Skeletal muscle cell (primary cell): ENCODE results near the gene ADRB1.

Experiments
- DNase-seq: peaks from one replicate; pipeline ENCODE4 v3.0.0-alpha.2; 2010; ENCODE audit warnings: low read depth
- H3K4me3 ChIP-seq: 2 replicates; pipeline ENCODE4 v1.5.1; 2011; ENCODE audit warnings: low read depth, mild to moderate bottlenecking, control low read depth, low read length, moderate library complexity

ADRB1 gene

DNA sequence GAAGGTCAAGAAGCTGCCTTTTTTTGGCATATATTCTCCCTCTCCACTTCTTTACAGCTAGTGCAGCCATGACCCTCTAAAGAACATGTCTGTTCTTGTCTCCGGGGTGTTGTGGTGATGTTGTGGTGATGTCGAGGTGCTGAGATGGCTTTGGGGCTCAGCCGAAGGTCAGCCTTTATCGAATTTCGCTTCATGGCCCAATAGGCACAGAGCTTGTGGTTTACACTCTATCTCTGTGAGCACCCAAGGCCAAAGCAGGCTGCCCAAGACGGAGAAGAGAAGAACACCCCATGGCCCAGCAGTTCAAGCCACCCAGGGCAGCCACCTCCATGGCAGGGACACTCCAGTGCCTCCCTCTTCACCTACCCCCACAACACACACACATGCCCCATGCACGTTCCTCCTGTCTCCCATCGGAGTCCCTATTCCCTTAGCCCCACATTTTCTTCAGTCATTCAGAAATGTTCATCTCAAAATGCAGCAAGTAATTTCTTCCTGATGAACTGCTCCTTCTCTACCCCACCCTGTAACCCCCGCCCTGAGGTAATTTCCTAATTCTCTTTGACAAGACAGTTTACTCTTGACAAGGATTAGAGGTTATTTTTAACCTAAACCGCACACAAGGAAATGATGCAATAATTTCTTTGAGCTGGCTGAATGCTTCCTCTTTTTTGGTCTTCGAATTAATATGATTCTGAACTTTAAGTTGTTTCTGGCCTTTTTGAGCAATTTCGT lies 18.6 kb upstream of the ADRB1 start:
- no peak overlapping the region for H3K4me3 ChIP-seq
- DNase-seq = peak; percentile 31

GRCh38 chr10:114025611-114026130 lies 18.0 kb upstream of the ADRB1 start:
- no peak overlapping the region for H3K4me3 ChIP-seq

GRCh38 chr10:114026189-114027040 lies 17.3 kb upstream of the ADRB1 start:
- DNase-seq = peak; percentile 41
- no peak overlapping the region for H3K4me3 ChIP-seq

More at GRCh38 chr10:114025611-114026130, 18.0 kb upstream of the ADRB1 start:
- DNase-seq = no peak

DNA sequence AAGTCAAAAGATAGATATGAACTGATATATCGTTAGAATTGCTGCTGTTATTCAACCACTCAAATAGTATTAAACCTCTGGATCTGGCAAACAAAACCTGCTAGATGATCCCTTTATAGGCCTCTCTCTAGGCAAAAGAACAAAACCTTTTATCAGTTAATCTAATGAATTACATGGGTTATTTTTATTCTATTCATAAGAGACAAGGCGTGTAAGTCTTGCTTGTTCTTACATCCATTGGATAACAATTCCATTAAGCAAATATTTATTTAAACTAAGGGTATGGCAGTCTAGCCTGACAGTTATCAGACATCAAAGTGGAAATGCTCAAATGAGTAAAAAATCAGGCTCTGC lies 16.6 kb upstream of the ADRB1 start:
- no peak for DNase-seq
- no peak overlapping the region for H3K4me3 ChIP-seq

DNA sequence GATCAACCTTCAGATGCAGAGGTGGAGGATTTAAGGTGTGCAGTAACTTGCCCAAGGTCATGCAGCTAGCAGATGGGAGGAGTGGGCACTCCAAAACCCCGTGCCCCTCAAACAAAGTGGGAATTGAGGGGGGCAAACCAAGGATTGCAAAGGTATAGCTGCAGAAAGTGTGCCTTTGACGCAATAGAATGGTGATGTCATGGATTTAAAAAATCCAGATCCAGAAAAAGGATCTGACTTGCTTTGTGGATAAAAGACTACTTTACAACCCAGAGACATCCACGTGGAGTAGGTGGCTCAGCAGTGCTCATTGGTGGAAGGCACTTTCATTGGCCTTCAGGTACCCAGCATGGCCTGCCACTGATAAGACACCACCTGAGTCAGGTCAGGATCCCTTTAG lies 15.7 kb upstream of the ADRB1 start:
- DNase-seq = no peak

DNA sequence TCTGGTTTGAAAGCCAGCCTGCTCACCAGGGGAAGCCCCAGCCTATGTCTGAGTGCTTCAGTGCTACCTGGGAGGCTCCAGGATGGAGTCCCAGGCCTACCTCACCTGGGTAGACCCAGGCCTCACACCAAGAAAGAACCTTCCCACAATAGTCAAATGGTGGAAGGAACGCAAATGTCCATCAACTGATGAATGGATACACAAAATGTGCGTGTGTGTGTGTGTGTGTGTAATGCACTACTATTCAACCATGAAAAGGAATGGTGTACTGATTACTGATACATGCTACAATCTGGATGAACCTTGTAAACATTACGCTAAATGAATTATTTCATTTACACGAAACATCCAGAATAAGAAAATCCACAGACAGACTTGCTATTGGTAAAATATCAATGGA lies 15.2 kb upstream of the ADRB1 start:
- no peak overlapping the region for H3K4me3 ChIP-seq

More for the DNA sequence above, 15.7 kb upstream of the ADRB1 start:
- H3K4me3 ChIP-seq = no peak overlapping the region

DNA sequence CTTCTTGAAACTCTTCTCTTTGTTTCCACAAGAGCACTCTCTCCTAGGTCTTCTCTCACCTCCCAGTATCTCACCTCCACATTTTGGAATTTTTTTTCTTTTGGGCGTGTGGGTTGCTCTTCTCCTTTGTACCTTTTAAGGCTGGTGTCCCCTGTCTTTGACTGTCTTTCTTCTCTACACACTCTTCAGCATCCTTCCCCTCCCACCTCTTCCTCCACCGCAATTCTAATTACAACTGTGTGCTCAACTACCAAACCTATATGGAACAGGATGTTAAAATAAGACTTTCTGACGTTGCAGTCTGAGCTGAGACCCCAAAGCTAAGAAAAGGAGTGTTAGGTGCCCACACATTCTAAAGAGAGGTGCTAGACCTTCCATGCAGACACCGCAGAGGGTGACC lies 14.0 kb upstream of the ADRB1 start:
- H3K4me3 ChIP-seq = no peak overlapping the region
- no peak for DNase-seq

More for the DNA sequence above, 15.2 kb upstream of the ADRB1 start:
- no peak for DNase-seq

DNA sequence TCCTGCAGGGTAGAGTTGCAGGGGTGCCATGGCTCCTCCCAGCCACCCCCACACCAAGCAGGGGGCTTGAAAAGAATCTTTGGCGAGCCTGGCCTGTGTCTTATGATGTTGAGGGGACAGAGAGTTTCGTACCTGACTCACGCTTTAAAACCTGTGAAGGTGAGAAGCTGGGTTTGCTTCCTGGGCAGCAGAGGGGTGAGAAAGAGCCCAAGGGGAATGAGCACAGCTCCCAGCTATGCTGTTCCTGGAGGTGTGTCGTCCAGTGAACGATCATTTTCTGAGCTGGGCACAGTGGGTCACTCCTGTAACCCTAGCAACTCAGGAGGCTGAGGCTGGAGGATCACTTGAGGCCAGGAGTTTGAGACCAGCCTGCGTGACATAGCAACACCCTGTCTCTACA lies 13.5 kb upstream of the ADRB1 start:
- DNase-seq = no peak
- no peak overlapping the region for H3K4me3 ChIP-seq

- no peak overlapping the region for H3K4me3 ChIP-seq
- DNase-seq = no peak
These were observed 12.3 kb upstream of the ADRB1 start for GRCh38 chr10:114031073-114031972.

DNA sequence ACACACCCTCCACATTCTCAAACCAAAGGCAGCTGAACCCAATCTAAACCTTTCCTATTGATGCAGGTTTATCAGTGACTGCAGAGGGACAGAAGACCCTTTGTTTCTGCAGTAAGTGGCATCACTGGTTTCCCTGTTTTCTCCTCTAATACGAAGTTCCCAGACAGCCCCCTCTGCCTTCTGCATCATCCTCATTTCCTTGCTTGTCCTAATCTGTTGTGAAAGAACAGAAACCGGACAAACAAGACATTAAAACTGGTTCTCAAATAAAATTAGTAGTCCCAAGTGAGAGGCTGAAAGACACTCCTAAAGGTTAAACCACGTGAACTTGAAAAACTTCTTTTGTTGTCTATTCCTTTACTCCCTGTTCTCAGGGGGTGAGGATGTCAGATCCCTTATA lies 10.1 kb upstream of the ADRB1 start:
- DNase-seq = no peak
- no peak overlapping the region for H3K4me3 ChIP-seq

- DNase-seq = no peak
- no peak overlapping the region for H3K4me3 ChIP-seq
These were observed 8.6 kb upstream of the ADRB1 start for GRCh38 chr10:114034923-114035645.

DNA sequence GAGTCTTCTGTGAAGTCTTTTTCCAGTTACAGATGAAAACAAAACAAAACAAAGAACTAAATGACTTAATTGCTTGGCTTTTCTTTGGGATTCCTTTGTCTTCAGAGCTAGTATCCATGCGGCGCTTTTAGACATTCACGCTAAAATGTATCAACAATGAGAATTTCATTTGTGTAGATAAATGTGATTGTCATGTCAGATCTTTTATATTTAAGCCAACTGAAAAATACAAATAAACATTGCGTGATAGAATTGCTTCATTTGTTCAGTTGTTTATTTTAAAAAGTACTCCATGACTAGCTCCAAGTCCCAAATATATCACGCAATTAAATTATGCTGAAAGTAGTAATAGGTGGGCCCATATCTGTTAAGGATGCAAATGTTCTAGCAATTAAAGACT lies 7.9 kb upstream of the ADRB1 start:
- DNase-seq = no peak
- no peak overlapping the region for H3K4me3 ChIP-seq

DNA sequence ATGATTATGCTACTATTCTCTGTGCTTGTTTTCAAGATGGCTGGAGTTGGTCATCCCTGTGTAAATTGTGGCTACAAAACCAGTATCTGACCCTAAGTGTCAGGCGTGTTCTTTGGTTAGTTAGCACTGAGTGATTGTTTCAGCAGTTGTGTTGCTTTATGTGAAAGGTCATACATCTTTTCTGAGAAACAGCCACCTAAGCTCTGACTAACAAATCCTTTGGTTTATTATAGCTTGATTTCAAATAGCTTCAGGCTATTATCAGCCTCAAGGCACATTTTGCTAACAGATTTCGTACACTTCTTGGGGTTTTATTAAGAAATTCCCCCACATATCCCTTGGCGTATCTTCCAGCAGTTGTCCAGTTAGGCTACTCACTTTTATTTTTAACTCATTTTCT lies 4.8 kb upstream of the ADRB1 start:
- no peak overlapping the region for H3K4me3 ChIP-seq
- no peak for DNase-seq

DNA sequence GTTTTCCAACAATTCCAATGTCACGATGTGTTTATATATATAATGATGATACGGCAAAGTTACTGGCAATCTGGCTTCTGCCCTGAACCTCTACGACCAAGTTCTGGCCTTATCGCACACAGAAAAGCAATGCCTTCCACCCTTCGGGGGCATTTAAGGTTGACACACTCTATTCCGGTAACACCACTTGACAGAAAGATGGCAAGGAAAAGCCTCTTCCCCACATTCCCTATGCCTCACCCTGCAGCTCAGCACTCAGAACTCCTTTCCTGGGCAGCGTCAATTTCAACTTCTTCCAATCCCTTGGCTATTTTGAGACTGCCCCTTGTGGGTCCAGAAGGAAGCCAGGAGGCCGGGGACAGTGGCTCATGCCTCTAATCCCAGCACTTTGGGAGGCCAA lies 2.5 kb upstream of the ADRB1 start:
- no peak for DNase-seq
- no peak overlapping the region for H3K4me3 ChIP-seq

DNA sequence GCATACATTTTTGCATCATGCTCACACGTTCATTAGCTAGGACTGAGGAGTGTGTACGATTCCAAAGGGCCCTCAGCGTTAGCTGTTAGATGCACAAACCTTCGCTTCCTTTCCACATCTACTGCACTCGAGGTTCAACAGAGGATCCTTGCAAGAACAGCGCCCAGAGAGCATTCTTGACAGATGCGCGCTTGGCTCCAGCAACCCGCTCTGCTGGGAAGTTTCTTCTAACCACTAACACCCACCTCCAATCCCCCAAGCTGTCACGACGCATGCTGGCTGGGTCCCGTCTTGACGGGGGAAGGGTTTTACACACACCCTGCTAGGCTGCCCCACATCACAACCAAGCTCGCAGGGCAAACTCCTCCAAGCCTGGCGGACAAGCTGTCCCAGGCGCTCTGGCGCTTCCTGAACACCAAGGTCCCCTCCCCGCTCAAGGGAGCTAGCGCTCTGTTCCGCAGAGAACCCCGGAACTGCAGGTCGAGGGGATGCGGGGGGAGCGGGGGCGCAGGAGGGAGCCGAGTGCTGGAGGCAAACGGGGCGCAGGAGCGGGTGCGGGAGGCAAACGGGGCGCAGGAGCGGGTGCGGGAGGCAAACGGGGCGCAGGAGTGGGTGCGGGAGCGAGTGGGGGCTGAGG lies 653 bp upstream of the ADRB1 start:
- H3K4me3 ChIP-seq = peak overlapping the region; percentile 44
- DNase-seq = no peak

DNA sequence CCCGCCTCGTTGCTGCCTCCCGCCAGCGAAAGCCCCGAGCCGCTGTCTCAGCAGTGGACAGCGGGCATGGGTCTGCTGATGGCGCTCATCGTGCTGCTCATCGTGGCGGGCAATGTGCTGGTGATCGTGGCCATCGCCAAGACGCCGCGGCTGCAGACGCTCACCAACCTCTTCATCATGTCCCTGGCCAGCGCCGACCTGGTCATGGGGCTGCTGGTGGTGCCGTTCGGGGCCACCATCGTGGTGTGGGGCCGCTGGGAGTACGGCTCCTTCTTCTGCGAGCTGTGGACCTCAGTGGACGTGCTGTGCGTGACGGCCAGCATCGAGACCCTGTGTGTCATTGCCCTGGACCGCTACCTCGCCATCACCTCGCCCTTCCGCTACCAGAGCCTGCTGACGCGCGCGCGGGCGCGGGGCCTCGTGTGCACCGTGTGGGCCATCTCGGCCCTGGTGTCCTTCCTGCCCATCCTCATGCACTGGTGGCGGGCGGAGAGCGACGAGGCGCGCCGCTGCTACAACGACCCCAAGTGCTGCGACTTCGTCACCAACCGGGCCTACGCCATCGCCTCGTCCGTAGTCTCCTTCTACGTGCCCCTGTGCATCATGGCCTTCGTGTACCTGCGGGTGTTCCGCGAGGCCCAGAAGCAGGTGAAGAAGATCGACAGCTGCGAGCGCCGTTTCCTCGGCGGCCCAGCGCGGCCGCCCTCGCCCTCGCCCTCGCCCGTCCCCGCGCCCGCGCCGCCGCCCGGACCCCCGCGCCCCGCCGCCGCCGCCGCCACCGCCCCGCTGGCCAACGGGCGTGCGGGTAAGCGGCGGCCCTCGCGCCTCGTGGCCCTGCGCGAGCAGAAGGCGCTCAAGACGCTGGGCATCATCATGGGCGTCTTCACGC lies 825 bp downstream of the ADRB1 start:
- DNase-seq = no peak
- H3K4me3 ChIP-seq = no peak overlapping the region

- no peak for DNase-seq
- H3K4me3 ChIP-seq = peak overlapping the region; percentile 11
These were observed 1.7 kb downstream of the ADRB1 start for GRCh38 chr10:114045136-114046086.
